HUES64 (cell line): ENCODE results near the gene BDH1.

ENCODE experiments used
- H3K27ac ChIP-seq: 2 replicates; pipeline ENCODE4 v1.7.0; 2013; ENCODE audit warnings: low read depth, low read length, inconsistent platforms
- H3K27me3 ChIP-seq: 2 replicates; pipeline ENCODE4 v1.6.1; 2013; ENCODE audit warnings: mild to moderate bottlenecking, low read length; ENCODE audit not compliant: insufficient read depth
- H3K36me3 ChIP-seq: 2 replicates; pipeline ENCODE4 v1.6.1; 2013; ENCODE audit warnings: mild to moderate bottlenecking, low read length; ENCODE audit not compliant: insufficient read depth
- H3K4me1 ChIP-seq: 2 replicates; pipeline ENCODE4 v1.6.1; 2013; ENCODE audit warnings: mild to moderate bottlenecking, low read length, moderate library complexity; ENCODE audit not compliant: insufficient read depth
- H3K4me3 ChIP-seq: 2 replicates; pipeline ENCODE4 v1.5.1; 2013; ENCODE audit warnings: mild to moderate bottlenecking, low read length, moderate library complexity
- H3K9ac ChIP-seq: 2 replicates; pipeline ENCODE4 v1.6.1; 2013; ENCODE audit warnings: mild to moderate bottlenecking, low read depth, low read length
- H3K9me3 ChIP-seq: 2 replicates; pipeline ENCODE4 v1.6.1; 2013; ENCODE audit warnings: low read depth, low read length; ENCODE audit not compliant: insufficient read depth
- WGBS: fragments of 150-250, 120-280 bp; methylation state at CpG from one replicate; pipeline ENCODE4 v1.1.7; 2013; ENCODE audit warnings: missing lambda C conversion rate; 5-methylcytosine and 5-hydroxymethylcytosine counted together

Gene BDH1

GRCh38 chr3:197528190-197528589 lies 27.6 kb downstream of the BDH1 start:
- 85% methylated on average over 6 of the region's 6 CpGs for WGBS
- Histone ChIP-seq H3K4me3 (no peak overlapping the region), H3K9me3 (no peaks in the 10 kb centered on the region), H3K27ac (no peak overlapping the region), H3K36me3 (peaks cover 10% of the 10 kb centered on the region; the same call in 1 of the 2 replicates), H3K9ac (no peak overlapping the region), H3K27me3 (no peaks in the 10 kb centered on the region), H3K4me1 (no peaks in the 10 kb centered on the region)

DNA sequence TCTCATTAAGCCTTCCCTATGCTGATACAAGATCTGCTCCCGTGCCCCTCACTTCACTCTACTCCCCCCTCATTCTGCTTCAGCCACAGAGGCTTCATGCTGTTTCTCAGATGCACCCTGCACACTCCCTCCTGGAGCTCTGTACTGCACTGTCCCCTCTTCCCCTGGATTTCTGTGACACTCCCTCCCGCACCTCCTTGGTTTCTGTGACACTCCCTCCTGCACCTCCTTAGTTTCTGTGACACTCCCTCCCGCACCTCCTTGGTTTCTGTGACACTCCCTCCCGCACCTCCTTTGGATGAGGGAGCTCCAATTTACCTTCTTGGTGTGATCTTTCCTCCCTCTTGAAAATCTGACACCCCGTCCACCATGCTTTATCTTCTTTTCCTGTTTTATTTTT lies 28.2 kb downstream of the BDH1 start:
- no peaks in the 10 kb centered on the region for H3K9me3 ChIP-seq
- H3K4me3 ChIP-seq, result no peak overlapping the region
- 86% methylated on average over 5 of the region's 5 CpGs for WGBS
- peaks cover 10% of the 10 kb centered on the region; the same call in 1 of the 2 replicates for H3K36me3 ChIP-seq
- H3K4me1 ChIP-seq, result no peaks in the 10 kb centered on the region
- H3K27ac ChIP-seq, result no peak overlapping the region
- H3K9ac ChIP-seq, result no peak overlapping the region
- no peaks in the 10 kb centered on the region for H3K27me3 ChIP-seq

GRCh38 chr3:197525706-197526105 lies 30.1 kb downstream of the BDH1 start:
- Histone ChIP-seq H3K36me3 (no peaks in the 10 kb centered on the region), H3K9ac (no peak overlapping the region), H3K9me3 (no peaks in the 10 kb centered on the region), H3K4me3 (no peak overlapping the region), H3K4me1 (peaks cover 10% of the 10 kb centered on the region; the same call in 1 of the 2 replicates), H3K27me3 (no peaks in the 10 kb centered on the region), H3K27ac (no peak overlapping the region)
- WGBS, result 82% methylated on average over 5 of the region's 5 CpGs

GRCh38 chr3:197524128-197524527 lies 31.6 kb downstream of the BDH1 start:
- Histone ChIP-seq H3K27ac (no peak overlapping the region), H3K9ac (no peak overlapping the region), H3K9me3 (no peaks in the 10 kb centered on the region), H3K4me3 (no peak overlapping the region), H3K27me3 (no peaks in the 10 kb centered on the region), H3K4me1 (peaks cover 18% of the 10 kb centered on the region; the same call in 1 of the 2 replicates), H3K36me3 (no peaks in the 10 kb centered on the region)
- 95% methylated on average over 8 of the region's 8 CpGs for WGBS

- no peak overlapping the region for H3K4me3 ChIP-seq
- no peaks in the 10 kb centered on the region for H3K36me3 ChIP-seq
- H3K27me3 ChIP-seq, result no peaks in the 10 kb centered on the region
- H3K27ac ChIP-seq, result no peak overlapping the region
- H3K9ac ChIP-seq, result no peak overlapping the region
- H3K4me1 ChIP-seq, result peaks cover 18% of the 10 kb centered on the region; the same call in 1 of the 2 replicates
- WGBS, result 86% methylated on average over 14 of the region's 14 CpGs
- no peaks in the 10 kb centered on the region for H3K9me3 ChIP-seq
Observed at GRCh38 chr3:197523526-197523925, 32.2 kb downstream of the BDH1 start.

GRCh38 chr3:197522881-197523441 lies 32.8 kb downstream of the BDH1 start:
- Histone ChIP-seq H3K9ac (no peak overlapping the region), H3K27ac (no peak overlapping the region), H3K27me3 (no peaks in the 10 kb centered on the region), H3K4me3 (no peak overlapping the region), H3K36me3 (no peaks in the 10 kb centered on the region), H3K4me1 (peaks cover 18% of the 10 kb centered on the region; the same call in 1 of the 2 replicates), H3K9me3 (no peaks in the 10 kb centered on the region)
- WGBS, result 86% methylated on average over 5 of the region's 5 CpGs

DNA sequence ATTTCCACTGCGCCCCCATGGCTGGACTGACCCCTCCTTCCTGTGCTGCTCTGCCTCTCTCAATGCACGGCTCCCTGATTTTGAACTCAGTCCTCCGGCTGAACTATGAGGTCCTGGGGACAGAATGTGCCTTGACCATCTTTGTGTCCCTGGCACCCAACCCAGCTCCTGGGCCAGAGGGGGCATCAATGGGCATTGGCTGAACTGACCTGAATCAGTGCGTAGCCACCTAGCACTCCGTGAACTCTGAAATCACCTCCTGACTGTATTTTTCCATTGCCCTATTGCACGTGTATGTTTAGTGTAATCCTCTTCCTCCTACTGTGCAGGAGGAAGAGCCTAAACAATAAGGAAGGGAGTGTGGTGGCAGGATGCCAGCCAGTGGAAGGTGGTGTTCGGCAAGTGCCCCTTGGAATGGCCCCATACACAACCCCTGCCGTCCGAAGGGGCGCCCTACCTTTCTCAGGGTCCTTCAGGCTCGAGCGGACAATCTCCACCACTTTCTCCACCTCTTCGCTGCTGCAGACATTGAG lies 33.5 kb downstream of the BDH1 start:
- Histone ChIP-seq H3K9ac (no peak overlapping the region), H3K27ac (no peak overlapping the region), H3K27me3 (no peaks in the 10 kb centered on the region), H3K4me1 (peaks cover 18% of the 10 kb centered on the region; the same call in 1 of the 2 replicates), H3K4me3 (no peak overlapping the region), H3K9me3 (no peaks in the 10 kb centered on the region), H3K36me3 (no peaks in the 10 kb centered on the region)
- WGBS, result 93% methylated on average over 13 of the region's 13 CpGs

- H3K4me3 ChIP-seq, result no peak overlapping the region
- H3K27ac ChIP-seq, result no peak overlapping the region
- H3K36me3 ChIP-seq, result no peaks in the 10 kb centered on the region
- no peaks in the 10 kb centered on the region for H3K27me3 ChIP-seq
- peaks cover 18% of the 10 kb centered on the region; the same call in 1 of the 2 replicates for H3K4me1 ChIP-seq
- no peaks in the 10 kb centered on the region for H3K9me3 ChIP-seq
- WGBS, result 88% methylated on average over 18 of the region's 18 CpGs
- no peak overlapping the region for H3K9ac ChIP-seq
Observed at GRCh38 chr3:197521277-197522182, 34.2 kb downstream of the BDH1 start.

GRCh38 chr3:197520311-197521276 lies 35.2 kb downstream of the BDH1 start:
- no peak overlapping the region for H3K9ac ChIP-seq
- WGBS, result 55% methylated on average over 31 of the region's 31 CpGs
- H3K36me3 ChIP-seq, result no peaks in the 10 kb centered on the region
- no peaks in the 10 kb centered on the region for H3K27me3 ChIP-seq
- no peak overlapping the region for H3K4me3 ChIP-seq
- peaks cover 18% of the 10 kb centered on the region; the same call in 1 of the 2 replicates for H3K4me1 ChIP-seq
- H3K27ac ChIP-seq, result no peak overlapping the region
- no peaks in the 10 kb centered on the region for H3K9me3 ChIP-seq

DNA sequence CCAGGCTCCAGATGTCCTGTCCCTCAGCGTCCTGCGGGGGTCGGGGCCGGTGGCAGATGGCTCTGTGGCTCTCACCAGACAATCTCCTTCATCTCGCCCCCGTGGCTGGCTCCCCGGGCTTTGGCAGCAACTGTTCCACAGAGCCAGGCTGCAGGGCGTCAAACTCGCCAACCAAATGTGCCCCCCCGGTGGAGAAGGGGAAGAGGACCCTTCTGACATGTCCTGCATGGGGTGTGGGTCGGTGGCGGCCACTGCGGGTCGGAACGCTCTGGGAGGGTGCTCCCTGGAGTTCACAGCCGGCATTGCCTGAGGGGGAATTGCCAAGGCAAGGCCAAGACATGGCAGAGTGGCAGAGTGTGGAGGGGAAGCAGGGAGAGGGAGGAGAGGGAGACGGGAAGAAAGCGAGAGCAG lies 36.0 kb downstream of the BDH1 start:
- Histone ChIP-seq H3K27me3 (no peaks in the 10 kb centered on the region), H3K4me1 (peaks cover 18% of the 10 kb centered on the region; the same call in 1 of the 2 replicates), H3K36me3 (no peaks in the 10 kb centered on the region), H3K9me3 (no peaks in the 10 kb centered on the region), H3K9ac (no peak overlapping the region), H3K27ac (no peak overlapping the region), H3K4me3 (no peak overlapping the region)
- 87% methylated on average over 18 of the region's 18 CpGs for WGBS
